Iris pigment epithelial cell (primary cell): ENCODE results near the gene RASGEF1B.
"Not testable (repeated sequence)": the region's sequence is repeated elsewhere in the genome, so short reads cannot be mapped to it uniquely, and the experiment has no call there.

Experiments used
- DNase-seq: peaks from one replicate; pipeline ENCODE4 v3.0.0-alpha.2; 2011; ENCODE audit warnings: low read depth

RASGEF1B gene

DNA sequence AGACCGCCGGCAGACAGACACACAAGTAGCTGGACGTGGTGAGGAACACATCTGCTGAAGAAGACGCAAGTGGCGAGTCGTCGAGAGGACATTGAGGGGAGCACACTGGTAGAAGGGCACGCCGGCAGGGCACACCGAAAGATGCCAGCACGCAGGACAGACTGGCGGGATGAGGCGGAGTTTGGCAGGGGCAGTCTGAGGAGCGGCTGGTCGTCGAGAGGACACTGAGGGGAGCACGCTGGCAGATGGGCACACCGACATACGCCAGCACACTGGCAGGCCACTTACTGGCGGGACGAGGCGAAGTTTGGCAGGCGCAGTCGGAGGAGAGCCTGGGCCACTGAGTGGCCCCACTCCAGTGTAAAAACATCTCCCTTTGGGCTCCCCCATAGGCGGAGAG, 42.1 kb downstream of the RASGEF1B start:
- DNase-seq, result no peak

- DNase-seq, result no peak
These were observed 42.7 kb downstream of the RASGEF1B start for GRCh38 chr4:81429031-81429430.

DNA sequence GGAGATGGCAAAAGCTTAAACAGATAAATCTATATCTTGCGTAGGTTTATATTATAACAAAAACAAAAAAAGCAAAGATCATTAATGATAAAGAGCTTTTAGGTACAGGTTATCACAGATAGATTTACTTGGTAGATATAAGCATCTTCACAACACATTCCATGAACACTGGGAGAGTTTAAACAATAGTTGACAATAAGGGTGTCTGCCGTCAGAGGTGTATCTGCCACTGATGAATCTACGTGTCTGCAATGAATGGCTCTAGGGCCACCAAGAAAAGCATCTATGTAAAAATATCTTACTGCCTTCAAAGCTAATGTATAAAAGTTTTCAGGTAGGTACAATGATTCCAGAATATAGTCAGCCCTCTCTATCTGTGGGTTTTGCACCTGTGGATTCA, 43.7 kb downstream of the RASGEF1B start:
- DNase-seq, result no peak

- DNase-seq, result no peak
These were observed 44.3 kb downstream of the RASGEF1B start for GRCh38 chr4:81427344-81427821.

GRCh38 chr4:81426770-81427289, 44.9 kb downstream of the RASGEF1B start:
- DNase-seq, result no peak

DNA sequence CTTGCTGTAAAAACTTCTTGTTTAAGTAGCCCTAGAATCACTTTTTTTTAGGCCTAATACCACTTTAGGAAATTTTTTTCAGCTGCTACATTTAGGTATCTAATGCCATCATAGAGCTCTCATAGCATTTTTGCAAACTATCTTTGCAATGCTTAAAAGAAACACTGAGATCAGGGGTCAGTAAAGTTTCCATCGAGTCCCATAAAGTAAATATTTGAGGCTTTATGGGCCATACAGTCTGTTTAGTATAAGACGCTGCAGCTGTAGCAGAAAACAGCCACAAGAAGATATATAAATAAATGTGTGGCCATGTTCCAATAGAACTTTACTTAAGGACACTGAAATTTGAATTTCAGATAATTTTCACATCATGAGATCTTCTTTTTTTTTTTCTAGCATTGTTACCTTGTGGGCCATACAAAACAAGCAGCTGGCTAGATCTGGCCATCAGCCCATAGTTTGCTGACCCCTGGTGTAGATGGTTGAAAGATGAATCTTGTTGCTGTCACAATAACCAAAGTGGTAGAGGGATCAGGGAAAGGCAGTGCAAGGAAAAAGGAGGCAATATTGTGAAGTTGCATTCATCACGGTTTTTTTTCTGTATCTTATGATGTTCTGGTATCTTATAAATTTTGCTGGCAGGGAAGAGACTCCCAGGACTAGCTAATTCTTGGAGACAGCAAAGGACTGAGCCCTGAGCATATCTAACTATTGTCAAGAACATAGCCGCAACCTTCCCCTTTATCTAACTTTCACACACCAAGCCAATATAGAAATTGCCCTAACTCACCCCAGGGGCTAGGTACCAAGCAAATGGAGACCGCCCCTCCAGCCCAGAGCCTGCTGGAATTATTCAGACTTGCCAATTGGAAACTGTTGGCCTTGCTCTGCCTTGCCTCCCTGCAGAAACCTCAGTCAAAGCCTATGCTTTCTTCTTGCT, 46.6 kb downstream of the RASGEF1B start:
- DNase-seq, result no peak

- DNase-seq, result no peak
These were observed 47.4 kb downstream of the RASGEF1B start for GRCh38 chr4:81424336-81424735.

- DNase-seq, result no peak
These were observed 49.1 kb downstream of the RASGEF1B start for GRCh38 chr4:81422595-81422994.

- DNase-seq, result no peak
These were observed 50.1 kb downstream of the RASGEF1B start for GRCh38 chr4:81421346-81422218.

- no peak for DNase-seq
These were observed 53.1 kb downstream of the RASGEF1B start for GRCh38 chr4:81418572-81418971.

DNA sequence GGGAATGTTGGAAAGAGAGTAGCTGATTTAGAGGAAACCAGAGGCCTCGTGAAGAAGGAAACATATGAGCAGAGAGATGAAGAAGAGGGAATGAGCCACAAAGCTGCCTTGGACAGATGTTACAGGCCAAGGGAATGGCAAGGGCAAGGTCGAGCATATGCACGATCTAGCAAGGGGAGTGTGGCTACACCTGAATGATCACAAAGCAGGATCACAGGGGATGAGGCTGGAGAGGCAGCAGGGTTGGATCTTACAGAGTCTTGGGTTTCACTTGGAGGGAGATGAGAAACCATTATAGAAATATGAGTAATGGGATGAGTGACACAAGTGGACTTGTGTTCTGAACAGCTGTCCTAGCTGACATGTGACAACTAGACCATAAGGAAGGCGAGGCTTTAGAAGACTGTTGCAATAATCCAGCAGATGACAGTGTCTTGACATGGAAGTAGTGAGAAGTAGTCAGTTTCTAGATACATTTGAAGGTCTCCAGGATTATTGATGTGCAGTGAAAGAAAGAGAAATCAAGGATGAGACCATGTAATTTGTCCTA, 58.7 kb downstream of the RASGEF1B start:
- no peak for DNase-seq

- DNase-seq, result no peak
These were observed 61.0 kb downstream of the RASGEF1B start for GRCh38 chr4:81410680-81411079.

DNA sequence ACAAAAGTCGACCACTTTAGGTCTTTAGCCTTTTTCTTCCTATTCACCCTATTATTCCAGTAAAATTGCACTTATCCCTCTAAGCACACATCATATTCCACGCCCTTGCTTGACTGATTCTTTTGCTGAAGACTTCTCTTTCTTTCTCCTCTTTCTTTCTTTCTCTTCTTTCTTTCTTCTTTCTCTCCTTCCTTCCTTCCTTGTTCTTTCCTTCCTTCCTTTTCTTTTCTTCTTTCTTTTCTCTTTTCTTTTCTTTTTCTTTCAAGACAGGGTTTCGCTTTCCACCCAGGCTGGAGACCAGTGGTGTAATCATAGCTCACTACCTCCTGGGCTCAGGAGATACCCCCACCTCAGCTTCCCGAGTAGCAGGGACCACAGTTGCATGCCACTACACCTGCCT, 61.9 kb downstream of the RASGEF1B start:
- no peak for DNase-seq

GRCh38 chr4:81408341-81408740, 63.4 kb downstream of the RASGEF1B start:
- no peak for DNase-seq

DNA sequence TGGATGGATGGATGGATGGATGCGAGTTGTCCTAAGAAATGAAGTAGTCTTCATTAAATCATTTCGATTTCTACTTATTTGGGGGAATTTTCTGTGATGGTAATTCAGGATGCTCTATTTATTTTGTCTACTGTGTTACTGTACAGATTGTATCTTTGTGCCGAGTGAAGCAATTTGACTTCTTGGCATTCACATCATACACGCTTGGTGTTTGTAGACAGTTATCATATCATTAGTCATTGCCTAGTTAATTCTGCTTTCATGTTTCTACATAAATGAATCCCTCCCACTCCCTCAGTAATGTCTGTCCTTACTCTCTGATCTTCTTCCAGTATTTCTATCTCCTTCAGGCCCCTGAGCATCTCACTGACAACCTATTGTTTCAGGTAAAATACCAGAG, 64.0 kb downstream of the RASGEF1B start:
- no peak for DNase-seq

DNA sequence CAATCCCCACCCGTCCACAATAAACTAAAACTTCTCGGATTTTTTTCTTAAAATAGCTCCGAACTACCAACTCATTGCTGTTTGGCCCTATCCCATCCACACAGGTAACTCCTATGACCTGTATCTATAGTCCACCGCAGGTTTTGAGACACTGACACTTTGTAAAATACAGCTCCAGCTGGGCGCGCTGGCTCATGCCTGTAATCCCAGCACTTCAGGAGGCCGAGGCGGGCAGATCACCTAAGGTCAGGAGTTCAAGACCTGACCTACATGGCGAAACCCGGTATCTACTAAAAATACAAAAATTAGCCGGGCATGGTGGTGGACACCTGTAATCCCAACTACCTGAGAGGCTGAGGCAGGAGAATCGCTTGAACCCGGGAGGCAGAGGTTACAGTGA, 65.2 kb downstream of the RASGEF1B start:
- not testable (repeated sequence) for DNase-seq

DNA sequence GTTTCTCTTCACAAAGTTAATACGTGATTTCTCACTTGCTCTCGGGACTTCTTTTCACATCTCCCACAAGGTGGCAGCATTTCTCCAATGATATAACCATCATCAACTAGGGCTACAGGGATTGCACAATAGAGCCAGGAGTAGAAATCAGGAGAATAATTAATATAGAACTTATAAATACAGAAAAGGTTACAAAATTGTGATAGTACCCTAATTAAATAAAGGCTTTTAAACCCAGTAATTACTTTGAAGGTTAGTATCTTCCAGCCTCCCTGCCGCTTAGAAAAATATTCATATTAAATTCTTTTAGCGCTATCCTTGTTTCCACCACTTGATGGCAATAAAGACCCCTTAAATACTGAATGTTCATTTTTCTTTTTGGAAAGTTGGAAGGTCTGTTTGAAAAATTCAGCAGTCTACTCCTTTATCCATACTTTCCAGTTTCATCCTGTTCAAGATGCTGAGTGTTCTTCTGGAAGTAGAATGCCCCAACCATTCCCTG, 65.8 kb downstream of the RASGEF1B start:
- DNase-seq, result peak; percentile 78

DNA sequence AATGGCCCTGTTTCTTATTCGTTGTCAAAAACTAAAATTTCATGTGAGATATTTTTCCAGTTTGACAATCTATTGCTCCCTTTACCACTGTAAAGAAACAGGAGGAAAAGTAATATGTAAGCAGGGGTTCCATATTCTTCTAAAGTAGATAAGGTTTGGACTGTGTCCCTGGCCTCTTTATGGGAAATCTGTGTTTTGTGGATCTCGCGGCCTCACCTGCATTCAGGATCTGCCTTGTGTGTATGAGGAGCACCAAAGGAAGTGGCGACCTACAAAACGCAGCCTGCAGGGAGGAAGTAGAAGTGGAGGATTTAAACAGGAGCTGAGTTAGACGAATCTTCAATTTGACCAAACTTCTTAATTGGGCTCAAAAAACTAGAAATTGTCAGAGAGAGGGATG, 67.0 kb downstream of the RASGEF1B start:
- no peak for DNase-seq

DNA sequence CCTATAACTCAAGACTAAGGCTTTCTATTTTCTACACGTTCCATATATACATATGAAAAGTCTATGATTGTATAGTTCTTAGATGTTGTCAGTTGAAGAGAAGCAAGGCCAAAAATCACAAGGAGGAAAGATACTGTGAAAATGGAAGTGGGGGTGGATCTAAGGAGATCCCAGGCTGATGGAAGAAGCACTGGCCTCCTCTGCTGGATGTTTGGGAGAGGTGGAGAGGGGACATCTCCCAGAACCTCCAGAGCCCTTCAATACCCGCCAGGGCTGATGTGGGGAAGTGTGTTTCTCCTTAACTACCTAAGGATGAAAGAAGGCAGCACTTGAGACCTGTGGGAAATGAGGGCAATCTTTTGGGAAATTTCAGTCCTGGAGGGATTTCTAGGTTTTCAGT, 67.4 kb downstream of the RASGEF1B start:
- no peak for DNase-seq

- DNase-seq, result no peak
These were observed 72.2 kb downstream of the RASGEF1B start for GRCh38 chr4:81399306-81400086.

- no peak for DNase-seq
These were observed 73.3 kb downstream of the RASGEF1B start for GRCh38 chr4:81398379-81398778.
